T-helper 1 cell treated with Interleukin-12 subunit alpha and Interleukin-12 subunit beta and Interleukin-4 antibody, amounts not matched to agents 30 ng/mL and 1 ng/mL, for 36 hours (primary cell): ENCODE results near the gene U2AF2. TPM values are rescaled to one million over a fixed set of nuclear protein-coding genes. Genes with fewer than 3 reads are reported as not detected.

ENCODE experiments used
- intact Hi-C: fragments of 100-400 bp; cut with micrococcal nuclease; formaldehyde crosslinking; loops from one replicate; pipeline ENCODE4 v1.15.1; 2024
- total RNA-seq: library from RNA; stranded (reverse); gene quantifications from 2 replicates; pipeline ENCODE4 v1.2.3, GENCODE V29; 2022

The U2AF2 gene
- total RNA-seq, 1 donor from 2014 or later = 258 TPM

DNA sequence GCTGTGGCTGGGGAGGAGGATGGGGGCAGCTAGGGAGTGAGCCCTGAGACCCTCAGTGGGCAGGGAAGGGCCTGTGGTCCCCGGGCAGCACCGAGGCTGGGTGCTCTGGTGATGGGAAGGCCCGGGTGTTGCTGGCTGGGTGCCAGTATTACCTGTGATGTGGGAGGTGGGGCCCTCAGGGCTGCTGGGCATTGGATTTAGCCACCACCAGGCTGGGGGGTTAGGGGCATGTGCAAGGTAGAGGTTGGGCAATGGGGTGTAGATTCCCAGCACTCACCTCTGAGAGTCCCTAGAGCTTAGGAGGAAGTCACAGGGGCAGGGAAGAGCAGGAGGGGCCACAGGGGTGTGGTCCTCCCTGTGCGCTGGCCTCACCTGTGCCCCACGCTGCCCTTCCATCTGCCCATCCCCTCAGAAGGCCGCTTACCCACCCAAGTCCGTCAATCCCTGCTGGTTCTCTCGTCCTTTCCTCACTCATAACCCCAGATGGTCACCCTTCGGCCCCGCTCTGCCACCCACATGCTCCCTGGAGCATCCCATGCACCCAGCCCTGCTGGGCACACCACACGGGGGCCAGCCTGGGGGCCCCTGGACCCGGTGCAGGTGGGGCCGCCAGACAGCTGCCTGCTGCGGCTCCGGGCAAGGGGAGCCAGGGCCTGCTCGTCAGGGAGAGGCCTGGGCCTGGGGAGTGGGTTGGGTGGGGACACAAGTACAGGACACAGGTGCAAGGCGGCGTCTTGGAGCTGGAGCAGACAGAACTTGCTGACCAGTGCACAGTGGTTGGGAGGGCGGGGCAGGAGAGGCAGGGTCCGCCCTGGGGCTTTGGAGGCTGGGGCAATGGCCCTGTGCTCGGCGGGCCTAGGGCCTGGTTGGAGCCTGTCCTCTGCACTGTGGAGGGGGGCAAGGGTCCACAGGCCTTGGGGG, 32.7 kb downstream of the U2AF2 start:
- intact Hi-C loops = no loop called here

DNA sequence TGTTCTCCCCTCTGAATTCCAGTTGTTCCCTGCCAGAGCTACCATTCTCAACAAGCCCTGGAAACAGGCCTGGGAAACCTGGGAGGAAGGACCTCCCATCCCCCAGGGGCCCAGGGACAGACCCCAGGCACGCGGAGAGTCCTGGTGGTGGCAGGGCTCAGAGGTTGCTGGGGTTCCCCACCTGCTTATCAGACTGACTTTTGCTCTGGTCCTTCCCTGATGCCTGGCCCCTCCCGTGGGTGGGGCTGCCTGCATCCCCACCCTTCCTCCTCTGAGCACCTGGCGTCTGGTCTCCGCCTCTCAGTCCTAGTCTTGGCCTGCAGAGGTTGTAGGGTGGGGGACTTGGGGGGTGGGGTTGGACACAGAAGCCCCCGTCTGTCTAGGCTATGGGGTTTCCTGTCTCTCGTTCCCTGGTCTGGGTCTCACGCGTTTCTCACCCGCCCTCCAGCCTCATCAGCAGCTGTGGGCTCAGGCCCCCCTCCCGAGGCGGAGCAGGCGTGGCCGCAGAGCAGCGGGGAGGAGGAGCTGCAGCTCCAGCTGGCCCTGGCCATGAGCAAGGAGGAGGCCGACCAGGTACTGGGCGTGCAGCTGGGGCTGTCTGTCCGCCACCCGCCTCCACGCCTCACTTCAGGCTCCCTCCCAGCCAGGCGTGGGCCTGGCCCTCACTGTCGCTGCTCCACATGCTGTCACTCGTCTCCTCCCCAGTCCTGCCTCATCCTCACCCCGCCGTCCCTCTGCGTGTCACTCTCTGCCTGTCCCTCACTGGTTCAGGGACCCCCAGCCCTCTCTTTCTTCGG, 33.8 kb downstream of the U2AF2 start:
- intact Hi-C loops = no loop called here

DNA sequence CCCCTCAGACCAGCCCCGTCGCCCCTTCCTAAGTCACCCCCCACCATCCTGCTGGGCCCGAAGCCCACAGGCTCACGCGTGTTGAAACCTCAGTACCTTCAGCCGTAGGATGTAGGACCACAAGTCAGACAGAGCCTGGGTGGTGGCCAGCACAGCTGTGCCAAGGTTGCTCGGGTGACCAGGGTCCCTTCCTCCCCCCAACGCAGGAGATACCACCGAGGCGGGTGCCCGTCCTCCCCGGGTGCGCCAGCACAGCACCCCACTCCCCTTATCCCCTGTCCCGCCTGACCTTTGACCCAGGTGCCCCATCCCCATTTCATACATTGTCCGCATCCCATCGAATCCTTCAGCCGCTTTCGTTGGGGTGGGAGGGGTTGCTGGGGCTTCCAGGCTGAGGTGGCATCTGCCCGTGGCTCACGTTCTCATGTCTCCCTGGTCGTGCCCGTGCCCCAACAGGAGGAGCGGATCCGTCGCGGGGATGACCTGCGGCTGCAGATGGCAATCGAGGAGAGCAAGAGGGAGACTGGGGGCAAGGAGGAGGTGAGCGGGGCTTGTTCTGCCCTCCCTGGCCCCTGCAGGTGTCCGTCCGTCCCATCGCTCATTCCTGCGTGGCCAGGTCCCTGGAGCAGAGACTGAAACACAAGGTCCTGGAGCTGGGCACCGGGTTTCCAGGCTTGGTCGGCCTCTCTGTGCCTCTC, 34.7 kb downstream of the U2AF2 start:
- intact Hi-C loops = no loop called here

DNA sequence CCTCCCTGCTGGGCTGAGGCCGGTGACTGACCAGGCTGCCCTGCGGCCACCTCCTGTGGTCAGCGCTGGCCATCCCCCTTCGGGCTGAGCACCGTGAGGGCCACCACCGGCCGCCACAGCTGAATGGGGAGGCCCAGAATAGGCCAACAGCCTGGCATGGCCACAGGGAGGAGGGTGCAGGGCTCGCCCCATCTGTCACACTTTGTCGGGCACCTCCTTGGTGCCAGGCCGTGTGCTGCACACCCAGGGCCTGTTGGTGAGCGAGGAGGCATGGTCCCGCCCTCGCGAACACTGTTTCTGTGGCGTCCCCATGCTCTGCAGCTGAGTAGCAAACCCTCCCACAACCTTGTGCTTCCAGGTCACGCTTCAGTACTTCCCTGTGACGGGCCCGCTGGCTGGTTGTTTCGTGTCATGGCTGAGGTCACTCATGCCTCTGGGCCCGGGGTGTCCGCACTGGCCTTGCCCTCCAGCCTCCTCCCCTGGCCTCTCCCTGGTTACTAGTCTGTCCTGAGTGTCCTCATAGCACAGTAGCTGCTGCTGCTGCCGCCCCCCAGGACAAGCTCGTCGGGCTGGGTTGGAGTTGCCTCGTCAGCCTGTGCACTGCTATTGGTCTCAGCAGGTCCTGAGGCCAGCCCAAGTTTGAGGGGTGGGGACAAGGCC, 35.4 kb downstream of the U2AF2 start:
- intact Hi-C loops = no loop called here

DNA sequence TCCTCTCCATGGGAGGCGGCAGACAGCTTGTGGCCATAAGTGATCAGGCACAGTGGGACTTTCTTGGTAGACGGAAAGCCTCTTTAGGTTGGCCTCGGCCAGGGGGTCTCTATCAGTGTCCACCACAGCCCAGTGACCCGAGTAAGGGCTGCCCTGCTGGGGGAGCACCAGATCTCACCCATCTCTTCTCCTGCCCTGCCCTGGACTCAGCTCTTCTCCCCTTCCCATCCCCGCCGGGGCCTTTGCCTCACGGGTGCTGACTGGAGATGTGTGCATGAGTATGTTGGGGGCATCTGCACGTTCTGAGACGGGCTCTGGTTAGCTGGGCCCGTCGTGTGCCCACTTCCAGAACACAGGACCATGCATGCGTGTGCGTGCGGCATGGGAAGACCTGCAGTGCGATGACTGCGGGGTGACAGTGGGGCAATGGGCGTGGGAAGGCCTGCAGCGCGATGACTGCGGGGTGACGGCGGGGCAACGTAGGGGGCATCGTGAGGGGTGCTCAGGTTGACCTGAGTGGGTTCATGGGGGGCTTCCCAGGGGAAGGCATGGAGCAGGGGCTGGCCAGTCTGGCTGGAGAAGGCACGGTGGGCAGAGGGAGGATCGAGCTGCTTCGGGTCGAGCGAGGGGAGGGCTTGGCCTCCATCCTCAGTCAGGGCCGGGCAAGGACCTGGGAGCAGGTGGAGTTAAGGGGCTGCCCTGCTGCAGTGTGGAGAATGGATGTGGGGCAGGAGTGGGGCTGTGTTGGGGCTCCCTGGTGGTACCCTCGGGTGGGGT, 36.1 kb downstream of the U2AF2 start:
- intact Hi-C loops = no loop called here

DNA sequence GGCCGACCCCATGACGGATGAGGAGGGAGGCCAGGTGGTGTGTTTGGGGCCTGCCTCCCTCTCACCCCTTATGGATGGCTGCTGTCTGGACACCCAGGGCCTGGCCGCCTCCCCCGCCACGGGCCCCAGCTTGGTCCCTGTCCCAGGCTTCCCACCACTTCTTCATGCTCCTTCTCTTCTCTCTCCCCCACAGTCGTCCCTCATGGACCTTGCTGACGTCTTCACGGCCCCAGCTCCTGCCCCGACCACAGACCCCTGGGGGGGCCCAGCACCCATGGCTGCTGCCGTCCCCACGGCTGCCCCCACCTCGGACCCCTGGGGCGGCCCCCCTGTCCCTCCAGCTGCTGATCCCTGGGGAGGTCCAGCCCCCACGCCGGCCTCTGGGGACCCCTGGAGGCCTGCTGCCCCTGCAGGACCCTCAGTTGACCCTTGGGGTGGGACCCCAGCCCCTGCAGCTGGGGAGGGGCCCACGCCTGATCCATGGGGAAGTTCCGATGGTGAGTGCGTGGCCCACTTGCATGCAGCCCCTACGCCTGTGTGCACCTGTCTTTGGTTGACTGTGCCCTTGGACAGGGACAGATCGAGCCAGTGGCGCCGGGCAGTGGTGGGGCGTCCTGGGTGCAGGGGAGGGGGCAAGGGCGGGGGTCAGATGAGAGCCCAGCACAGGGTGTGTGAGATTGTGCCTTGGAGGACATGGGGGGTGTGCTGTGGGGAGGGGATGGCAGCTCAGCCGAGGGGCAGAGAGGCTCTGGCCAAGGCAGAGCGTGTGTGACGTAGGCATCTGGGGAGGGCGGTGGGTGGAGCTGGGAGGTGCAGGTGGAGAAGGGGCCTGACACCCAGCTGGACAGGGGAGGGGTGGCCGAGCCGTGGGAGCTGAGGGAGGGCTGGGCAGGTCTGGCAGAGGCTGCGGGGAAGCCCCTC, 37.0 kb downstream of the U2AF2 start:
- intact Hi-C loops = no loop called here

DNA sequence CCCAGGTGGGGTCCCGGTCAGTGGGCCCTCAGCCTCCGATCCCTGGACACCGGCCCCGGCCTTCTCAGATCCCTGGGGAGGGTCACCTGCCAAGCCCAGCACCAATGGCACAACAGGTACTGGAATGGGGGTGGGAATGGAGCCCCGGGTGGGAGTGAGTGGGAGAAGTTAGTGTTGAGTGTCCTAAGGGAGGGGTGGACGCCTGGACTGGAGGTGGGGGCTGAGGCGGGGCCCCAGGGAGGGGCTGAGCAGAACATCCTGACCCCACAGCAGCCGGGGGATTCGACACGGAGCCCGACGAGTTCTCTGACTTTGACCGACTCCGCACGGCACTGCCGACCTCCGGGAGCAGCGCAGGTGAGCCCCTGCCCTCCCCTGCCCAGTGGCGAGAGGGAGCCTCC, 37.8 kb downstream of the U2AF2 start:
- intact Hi-C loops = no loop called here

DNA sequence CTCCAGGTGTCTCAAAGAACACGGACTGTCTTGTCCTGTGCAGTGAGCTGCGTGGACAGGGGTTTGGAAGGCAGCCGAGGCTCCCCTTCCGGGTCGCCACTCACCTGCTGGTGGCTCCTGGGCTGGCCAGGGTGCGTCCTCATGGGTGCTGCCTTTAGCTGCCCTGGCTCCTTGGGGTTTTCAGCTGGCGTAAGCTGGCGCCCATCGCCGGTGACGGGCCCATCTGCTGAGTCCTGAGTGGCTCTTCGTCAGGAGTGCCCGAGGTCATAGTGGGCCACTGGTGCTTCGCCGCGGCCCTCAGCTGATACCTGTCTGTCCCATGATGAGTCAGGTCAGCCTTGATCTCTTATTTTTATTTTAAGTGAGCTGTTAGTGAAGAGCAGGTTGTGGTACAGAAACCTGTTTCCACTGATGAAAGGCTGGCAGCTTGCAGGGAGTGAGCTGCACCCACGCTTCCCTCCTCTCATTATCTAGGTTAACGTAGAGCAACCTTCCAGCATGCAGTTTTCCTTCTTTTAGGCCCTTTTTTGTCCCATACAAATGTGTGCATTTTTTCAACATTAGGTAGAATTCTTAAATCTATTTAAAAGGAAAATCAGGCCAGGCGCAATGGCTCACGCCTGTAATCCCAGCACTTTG, 38.6 kb downstream of the U2AF2 start:
- intact Hi-C loops = no loop called here

DNA sequence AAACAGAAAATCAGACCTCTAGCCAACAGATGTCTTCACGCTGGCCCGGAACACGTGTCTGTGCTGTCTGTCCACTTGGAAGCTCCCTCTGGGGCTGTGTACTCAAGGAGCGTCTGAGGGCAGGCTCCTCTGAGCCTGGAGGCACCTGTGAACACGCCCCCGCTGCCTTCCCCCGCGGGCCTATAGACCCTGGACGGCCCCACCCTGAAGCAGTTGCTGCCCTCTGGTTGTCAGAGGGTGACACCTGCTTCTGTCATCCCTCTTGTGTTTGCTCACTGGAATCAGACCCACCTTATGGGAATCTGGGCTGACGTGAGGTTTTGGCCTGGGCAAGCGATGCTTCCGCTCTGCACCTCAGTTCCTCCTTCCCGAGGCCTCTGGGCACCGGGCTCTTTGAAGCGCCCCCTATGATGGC, 39.4 kb downstream of the U2AF2 start:
- intact Hi-C loops = no loop called here

DNA sequence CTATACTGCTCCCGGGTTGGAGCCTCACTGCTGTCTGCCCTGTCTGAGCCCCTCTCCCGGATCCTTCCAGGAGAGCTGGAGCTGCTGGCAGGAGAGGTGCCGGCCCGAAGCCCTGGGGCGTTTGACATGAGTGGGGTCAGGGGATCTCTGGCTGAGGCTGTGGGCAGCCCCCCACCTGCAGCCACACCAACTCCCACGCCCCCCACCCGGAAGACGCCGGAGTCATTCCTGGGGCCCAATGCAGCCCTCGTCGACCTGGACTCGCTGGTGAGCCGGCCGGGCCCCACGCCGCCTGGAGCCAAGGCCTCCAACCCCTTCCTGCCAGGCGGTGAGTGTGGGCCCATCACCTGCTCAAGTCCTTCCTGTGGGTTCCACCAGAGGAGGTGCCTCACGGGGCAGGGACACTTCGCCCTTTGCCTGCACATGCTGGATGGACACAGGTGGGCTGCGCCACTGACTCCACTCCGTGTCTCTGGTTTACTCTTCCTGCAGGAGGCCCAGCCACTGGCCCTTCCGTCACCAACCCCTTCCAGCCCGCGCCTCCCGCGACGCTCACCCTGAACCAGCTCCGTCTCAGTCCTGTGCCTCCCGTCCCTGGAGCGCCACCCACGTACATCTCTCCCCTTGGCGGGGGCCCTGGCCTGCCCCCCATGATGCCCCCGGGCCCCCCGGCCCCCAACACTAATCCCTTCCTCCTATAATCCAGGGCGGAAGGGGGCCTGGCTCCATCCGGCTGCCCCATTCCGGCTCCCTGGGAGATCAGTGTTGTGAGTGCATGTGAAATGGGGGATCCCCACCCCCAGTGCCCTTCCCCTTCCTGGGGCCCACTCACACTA, 40.0 kb downstream of the U2AF2 start:
- intact Hi-C loops = no loop called here

DNA sequence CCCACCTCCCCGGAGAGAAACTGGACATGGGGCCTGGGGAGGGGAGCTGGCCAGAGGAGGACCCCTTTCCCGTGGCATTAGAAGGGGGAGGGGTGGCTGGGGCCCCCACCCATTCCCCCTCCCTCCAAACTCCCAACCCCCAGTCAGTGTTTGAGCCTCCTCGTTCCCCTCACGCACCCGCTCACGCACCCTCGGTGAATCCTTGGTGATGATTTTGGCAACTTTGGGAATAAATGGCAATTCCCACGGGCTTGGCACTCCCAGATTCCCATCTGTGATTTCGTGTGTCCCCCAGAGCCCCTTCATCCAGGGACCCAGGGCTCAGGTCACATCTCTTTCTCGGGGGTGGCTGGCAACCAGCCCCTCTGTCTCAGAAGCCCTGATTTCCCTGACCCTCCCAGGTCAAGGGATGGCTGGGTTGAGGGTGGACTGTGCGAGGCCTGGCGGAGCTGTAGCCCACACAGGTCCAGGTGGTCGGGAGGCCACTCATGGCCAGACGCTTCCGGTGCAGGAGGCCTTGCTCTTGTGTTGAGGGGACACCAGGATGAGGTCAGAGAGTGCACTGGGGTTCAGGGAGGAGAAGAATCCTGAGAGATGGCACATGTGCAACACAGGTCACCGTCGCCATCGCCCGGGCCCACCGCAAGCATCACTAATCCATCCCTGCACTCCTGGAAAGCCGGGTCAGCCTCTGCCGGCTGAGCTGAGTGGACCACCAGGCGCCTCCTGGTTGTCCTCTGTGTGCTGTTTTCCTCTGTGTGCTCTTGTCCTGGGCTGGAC, 40.9 kb downstream of the U2AF2 start:
- intact Hi-C loops = no loop called here

DNA sequence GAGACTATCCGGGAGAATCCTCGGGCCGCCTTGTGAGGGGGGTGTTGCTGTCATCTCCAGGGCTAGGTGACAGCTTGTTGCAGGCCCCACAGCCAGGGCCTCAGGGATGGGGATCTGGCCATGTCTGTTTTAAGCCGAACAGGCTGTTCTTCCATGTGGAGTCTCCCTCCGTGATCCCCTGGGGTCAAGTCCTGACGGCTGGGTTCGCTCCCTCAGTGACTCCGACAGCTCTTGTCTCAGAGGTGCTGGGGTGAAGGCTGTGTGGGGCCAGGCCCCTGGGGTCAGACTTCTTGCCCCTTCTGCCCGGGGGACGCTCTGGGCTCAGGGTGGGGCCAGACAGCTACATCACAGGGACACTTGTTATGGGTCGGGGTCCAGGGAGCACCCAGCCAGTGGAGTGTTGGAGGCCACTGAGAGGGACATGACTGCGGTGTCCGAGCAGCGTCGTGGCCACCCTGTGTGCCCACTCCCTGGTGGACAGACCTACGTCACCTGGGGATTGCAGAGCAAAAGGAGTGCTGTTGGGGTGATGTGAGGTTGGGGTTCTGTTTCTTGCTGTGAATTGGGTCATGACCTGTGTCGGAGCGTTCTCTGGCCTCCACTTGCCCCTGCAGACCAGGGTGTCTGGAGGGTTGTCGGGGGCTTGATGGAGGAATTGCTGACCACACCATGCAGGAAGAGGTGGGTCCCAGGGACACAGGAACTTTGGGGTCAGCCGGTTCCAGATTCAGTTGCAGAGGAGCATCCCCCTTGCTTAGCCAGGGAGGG, 41.6 kb downstream of the U2AF2 start:
- intact Hi-C loops = no loop called here

DNA sequence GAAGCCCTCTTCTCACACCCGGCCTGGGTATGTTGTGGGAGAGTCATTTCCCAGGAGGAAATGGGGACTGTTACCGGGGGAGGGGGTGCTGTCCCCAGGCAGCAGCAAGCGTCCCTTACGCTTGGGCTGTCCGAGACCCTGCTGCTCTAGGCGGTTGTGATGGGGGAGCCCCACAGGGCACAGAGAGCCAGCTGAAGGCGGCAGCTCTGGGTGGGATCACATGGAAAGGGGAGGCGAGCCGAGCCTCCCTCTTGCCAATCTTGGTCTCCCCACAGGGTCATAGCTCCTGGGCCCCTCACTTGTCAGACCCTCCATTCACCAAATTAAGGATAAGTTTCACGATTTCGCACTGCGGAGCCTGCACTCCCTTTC, 42.2 kb downstream of the U2AF2 start:
- intact Hi-C loops = no loop called here

DNA sequence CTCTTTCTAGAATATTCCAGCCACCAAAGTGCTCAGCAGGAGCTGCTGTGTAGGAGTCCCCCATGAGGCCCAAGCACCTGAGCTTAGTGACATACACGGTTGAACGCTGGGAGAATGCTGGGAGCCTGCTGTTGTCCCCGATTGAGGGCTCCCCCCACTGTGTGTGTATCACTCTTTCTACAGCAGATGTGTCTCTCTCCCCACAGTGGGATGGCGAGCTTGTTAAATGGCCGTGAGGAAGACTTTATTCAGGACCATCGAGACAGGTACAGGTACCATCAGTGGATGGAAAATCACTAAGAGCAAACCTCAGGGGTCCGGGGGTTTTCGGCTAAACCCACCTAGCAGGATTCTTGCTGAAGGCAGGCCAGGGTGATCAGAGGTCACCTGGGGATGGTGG, 42.9 kb downstream of the U2AF2 start:
- intact Hi-C loops = no loop called here

DNA sequence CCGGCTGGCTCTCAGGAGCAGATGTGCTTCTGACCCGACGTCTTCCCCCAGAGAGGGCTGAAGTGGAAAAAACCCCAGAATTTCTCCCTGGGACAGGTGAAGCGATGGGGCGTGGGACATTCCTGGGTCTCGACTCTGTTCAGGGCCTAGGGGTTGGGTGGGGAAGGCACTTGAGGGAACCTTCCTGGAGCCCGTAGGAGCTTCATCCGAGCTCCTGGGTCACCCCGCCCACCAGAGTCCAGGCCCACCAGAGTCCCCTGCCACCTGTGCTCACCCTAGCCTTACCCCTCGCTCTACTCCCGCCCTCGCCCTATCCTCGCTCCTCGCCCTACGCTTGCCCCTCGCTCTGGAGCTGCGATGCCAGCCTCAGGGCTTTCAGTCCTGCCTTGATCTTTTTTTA, 43.4 kb downstream of the U2AF2 start:
- intact Hi-C loops = no loop called here

DNA sequence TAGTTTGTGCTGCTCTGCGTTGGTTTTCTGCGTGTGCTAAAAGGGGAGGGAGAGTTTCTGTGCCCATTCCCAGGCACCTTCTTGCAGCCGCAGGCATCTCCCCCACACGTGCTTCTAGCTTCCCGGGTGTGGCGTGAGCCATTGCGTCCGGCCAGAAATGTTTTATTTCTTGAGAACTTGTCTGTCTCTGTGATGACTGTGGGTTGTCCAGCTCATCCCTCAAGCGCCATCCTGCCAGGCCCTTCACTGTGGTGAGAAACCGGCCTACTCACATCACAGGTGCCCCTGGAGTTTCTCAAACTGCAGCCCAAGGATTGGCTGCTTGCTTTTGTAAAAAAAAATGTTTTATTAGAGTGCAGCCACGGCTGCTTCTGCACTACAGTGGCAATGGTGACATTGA, 44.4 kb downstream of the U2AF2 start:
- intact Hi-C loops = no loop called here

DNA sequence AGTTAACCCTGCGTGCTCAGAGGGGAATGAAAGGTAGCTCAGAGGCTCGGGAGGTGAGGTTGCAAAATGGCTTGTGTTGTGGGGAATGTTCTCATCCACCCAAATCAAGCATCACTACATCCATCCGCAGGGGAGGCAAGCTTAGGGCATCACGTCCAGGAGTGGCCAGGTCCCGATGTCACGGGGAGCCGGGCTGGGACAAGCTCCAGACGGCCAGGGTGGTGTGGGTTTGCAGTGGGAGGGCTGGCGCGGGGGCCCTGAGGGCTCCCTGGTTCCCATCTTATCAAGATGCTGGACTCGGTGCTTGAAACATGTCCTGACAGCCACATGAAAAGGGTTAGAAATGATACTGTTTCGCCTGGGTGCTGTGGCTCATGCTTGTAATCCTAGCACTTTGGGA, 46.0 kb downstream of the U2AF2 start:
- intact Hi-C loops = loop anchor here (5.0 kb wide), 1 partner anchor 631 kb away; no protein-coding TSS in a partner anchor
